Stimulated activated CD4-positive, alpha-beta T cell treated with anti-CD3 and anti-CD28 coated beads, TNF-alpha, amount 100 ng/mL, for 4 hours (primary cell): ENCODE results near the gene USF1.
A peak's percentile ranks its signal among the peaks of the same experiment; 100 is the strongest.
"Not testable (repeated sequence)": the region's sequence is repeated elsewhere in the genome, so short reads cannot be mapped to it uniquely, and the experiment has no call there.

Experiments used
- DNase-seq, 3 experiments: peaks; one replicate each; pipeline ENCODE4 v3.0.0-alpha.2; 2020; ENCODE audit warnings: low read depth in 3 of 3

The USF1 gene

DNA sequence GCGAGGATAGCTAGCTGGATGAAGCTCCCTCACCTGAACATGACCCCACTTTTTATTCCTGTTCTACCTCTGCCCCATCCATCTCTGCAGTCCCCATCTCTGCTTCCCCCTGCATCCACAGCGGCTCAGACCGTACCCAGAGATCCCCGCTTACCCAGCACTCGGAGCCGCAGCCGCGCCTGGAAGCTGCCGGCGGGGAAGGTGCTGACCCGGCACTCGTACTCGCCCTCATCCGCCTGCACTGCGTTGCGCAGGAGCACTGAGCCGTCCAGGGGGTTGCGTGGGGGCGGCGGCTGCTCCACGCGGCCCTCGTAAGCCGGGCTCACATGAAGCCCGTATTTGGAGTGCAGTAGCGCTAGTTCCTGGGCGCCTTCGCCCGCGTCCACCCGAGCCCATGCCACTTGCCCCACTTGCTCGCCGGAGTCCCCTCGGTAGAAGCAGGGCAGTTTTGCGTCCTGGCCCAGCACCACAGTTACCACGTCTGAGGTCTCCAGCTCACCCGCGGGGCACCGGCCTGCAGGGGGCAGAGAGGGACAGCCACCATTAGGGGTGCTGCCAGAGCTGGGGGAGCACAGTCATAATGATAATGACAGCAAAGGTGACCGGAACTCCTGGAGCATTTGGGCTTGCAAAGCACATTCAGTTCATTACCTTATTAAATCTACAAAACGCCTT is 33.8 kb upstream of the USF1 start:
- DNase-seq = no peak

DNA sequence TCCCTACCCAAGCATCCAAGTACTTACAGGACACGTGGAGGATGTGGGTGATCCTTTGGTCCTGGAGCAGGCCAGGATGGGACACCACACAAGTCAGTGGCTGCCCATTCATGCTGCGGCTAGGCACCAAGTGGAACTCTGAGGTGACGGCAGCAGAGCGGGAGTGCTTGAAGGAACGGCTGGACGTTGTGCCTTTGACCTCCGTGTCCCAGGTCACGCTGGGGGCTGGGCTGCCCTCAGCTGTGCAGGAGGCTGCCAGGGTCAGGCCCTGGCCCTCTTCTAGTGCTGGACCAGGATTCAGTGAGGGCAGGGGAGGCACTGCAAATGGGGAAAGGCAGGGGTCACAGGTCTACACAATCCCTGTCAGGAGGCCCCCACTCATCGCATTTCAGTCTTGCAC is 31.6 kb upstream of the USF1 start:
- DNase-seq = no peak

DNA sequence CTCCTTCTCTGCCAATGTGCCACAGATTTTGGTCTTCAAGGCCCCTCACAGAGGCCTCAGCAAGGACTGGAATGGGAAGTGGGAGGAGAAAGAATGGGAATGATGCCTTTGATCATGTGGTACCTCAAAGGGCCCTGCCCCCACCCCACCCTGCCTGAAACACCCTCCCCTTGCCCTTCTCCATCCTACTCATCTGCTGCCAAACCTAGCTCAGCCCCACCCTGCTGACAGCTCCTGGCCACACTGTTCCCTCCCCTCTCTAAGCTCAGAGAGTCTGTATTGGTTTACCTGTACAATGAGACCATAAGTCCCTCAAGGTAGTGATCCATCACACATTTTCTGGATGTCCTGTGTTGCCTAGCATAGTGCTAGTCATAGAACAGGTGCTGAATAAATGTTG is 30.6 kb upstream of the USF1 start:
- no peak for DNase-seq

DNA sequence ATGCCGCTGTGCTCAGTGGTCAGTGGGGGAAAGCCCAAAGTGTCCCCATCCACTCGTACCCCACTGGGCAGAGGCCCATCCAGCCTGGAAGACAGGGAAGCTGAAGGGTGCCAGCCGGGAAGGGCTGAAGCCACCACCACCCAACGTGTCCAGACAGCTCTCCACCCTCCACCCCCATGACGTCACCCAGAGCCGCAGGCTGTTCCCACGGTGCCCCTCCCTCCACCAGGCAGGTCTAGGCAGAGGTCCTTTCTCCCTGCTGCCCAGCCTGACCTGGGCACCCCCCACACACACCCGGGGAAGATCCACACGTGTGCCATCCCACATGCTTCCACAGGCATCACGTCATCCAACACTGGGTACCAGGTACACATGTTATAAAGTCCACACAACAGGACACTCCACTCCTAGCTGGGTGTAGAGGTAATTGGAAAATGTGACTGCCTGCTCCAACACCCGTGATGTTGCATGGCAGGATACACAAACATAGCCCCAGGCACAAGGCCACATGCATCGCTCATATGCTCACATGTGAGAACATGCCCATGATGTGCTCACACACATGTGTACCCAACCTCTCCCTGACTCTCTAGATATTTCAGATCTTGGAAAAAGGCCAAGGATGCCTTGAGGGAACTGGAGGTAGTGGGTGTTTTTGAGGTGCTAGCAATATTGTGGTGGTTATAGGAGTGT is 29.0 kb upstream of the USF1 start:
- no peak for DNase-seq

DNA sequence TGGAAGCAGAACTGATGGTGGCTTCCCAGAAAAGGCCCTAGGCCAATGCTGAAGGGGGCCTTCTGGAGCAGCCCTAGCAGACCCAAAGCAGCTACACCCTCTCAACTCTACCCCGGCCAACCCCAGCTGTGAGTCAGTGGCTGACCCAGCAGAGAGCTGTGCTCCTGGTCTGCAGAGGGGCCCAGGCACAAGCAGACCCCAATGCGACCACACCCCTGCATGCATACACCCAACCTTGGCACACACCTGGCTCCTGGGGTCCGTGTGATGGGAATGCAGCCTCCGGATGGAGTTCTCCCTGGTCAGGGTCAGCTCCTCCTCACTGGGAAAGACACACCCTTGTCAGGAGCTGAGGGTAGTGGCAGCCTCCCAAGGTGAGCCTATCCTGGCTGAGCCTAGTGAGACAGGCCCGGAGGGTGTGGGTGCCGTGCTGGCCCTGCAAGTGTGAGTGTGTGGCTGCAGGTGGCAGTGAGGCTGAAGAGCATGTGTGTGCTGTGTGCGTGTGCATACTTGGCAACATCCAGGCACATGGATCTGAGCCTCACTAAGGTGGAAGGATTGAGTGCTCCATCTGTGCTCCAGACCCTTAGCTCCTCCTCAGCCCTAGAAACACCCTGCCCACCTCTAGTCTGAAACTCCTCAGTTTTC is 27.8 kb upstream of the USF1 start:
- no peak for DNase-seq

DNA sequence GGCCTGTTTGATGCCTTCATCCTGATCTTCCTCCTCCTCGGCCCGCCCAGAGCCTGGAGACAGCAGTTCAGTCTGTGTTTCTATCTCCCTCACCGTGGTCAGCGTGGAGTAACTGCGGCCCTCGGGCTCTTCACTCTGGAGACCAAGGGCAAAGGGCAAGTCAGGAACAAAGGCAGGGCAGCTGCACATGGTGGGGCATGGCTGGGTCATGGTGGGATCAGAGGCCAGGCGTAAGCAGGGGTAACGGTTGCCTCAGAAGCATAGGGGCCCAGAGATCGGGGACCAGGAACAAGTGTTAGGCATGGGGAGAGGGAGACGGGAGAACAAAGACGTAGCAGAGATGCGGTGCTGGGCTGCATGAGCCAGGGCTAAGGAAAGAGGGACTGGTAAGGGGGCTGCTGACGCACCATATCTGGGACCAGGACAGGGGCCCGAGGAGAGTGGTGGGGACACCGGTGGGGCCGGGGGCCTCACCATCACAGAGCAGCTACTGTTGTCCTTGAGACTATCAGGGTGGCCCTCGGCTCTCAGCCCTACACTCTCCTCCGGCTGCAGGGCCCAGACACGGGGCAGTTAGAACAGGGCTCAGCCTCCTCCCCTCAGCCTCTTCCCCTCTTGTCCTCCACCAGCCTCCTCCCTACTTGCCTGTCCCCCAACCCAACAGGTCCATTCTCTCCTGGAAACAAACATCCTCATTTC is 27.1 kb upstream of the USF1 start:
- no peak for DNase-seq

DNA sequence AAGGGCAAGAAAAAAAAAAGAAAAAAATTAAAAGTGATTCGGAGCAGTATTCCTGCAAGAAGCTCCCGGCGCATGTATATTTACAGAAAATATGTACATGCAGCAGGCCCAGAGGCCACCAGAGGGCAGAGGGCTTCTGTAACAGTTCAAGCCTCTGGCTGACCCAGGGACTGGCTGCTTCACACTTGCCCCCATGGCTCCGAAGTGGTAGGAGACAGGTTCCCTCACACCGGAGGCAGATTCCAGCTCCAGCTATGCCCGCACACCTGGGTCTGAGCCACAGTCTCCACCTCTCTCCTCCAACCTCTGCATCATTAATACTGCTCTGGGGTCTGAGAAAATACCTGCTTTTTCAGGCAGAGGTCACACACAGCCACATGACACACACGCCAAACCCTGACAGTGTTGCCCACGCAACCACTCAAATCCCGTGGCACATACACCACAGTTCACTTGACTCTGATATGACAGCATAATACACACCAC is 26.2 kb upstream of the USF1 start:
- DNase-seq = peak in 1 of 3 experiments; percentile 26

DNA sequence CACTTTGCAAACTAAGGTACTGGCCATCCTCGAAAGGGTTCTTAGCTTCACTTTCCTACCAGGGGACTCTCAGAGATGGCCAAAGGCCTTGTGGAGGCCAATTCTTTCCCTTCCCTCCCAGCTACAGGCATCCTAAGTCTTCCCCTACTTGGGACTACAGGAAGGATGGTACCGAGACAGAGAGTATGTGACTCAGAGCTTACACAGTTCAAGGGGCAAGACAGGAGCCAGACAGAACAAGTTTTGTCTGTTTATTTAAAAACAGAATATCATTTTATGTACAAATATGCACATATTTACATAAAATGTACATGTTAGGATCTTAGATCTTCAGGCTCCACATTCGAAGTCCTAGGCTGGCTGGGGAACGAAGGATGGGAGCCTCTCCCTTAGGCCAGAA is 25.0 kb upstream of the USF1 start:
- DNase-seq = no peak

DNA sequence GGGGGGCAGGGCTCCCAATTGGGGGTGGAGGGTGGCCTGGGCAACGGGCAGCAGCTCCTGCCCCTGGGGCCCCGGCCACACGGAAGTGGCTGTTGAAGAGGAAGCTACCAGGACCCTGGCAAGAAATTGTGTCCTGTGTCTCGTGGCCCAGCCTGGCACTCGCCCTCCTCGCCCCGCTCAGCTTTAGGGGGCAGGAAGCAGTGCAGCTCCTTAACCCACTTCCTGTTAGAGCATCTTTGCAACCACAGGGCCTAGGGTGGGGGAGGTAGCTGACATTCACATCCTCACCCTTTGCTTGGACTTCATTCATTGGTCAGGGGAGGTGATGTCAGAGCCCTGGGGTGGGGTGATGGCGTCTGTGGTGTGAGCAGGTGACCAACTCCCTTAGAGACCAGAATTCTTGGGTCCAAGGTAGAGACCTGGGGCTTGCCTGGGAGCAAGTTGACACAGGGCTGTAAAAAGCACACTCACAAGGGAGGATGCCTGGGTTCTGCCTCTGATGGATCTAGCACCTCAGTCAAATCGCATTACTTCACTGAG is 24.0 kb upstream of the USF1 start, which contains the start of gene ARHGAP30:
Gene ARHGAP30, minus strand, starts transcription at position 161 of the 540 bp plus-strand sequence. CDS start 267 bp downstream, outside the sequence.
- DNase-seq = peak; percentile 42 to 67 (median 57)

DNA sequence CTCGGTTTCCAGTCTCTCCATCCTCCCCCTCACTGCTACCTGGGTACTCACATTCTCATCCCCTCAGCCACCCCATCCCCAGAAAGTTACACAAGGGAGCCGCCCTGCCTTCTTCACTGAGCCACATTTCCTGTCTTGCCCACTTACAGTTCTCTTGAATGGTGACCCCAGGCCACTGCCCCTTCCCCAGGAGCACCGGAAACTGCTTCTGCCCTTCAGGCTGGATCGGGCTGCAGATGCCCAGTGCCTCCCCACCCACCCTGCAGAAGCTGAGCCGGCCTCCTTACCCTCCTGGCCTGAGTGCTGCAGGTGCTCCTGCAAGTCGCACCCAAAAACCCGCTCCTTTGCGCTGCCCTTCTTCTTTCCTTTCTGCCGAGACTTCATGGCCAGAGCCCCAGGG is 23.5 kb upstream of the USF1 start:
- no peak for DNase-seq

DNA sequence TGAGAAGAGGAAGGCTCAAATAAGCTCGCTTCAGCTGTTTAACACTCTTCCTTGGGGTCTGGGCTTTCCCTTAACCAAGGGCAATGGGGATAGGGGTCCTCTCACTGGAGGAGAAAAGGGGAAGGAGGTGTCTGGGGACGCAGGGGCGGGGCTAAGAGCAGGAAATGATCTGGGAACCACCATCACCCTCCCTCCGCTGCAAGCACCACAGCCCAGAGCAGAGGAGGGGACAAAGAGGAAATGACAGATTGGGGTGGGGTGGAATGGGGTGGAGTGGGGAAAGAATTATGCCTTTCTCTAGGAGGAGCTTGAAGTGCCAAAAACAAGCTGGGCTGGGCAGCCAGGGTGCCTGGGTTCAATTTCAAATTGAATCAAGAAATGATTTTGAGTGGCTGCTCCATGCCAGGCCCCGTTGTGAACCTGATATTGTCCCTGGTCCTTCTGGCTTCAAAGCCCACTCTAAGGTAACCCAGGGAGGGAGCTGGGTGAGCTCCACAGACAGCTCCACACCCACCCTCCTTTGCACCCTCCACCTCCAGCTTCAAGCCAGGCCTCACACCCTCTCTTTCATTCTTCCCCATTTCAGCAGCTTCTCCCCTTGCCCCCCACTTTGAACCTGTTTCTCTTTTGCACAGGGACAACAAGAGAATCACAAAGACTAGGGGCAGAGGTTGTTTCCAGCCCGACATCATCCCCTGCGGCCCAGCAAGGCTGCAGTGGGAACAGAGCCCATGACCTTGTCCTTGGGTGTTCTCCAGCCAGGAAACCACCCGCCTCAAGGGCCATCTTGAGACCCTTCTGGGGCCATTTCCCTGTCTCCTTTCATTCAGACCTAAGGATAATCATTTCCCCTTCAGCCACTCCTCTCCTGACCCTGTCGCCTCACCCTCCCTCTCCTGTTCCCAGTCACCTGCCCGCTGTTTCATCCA is 22.8 kb upstream of the USF1 start:
- DNase-seq = peak; percentile 56 to 65 (median 56)

DNA sequence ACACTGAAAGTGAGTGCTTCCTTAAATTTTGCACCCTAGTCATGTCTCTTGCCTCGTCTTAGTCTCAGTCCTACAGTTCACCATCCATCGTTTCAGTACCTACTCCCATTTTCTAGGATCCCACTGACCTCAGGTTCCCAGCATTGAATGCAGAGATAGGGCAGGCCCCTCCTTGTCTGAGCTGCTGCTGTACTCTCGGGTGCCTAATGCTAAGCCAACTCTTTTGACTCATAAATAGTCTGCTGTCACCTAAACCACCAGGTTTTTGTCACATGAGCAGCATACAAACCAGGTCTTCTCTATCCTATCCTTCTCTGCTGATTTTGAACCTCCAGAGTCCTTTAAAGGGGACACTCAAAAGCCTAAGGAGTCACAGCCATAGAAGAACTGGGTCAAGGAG is 20.9 kb upstream of the USF1 start:
- DNase-seq = no peak

DNA sequence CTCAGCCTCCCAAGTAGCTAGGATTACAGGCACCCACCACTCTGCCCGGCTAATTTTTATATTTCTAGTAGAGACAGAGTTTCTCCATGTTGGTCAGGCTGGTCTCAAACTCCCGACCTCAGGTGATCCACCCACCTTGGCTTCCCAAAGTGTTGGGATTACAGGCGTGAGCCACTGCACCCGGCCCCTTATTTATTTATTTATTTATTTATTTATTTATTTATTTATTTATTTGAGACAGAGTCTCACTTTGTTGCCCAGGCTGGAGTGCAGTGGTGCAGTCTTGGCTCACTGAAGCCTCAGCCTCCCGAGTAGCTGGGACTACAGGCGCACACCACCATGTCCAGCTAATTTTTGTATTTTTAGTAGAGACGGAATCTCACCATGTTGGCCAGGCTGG is 19.9 kb upstream of the USF1 start:
- not testable (repeated sequence) for DNase-seq

DNA sequence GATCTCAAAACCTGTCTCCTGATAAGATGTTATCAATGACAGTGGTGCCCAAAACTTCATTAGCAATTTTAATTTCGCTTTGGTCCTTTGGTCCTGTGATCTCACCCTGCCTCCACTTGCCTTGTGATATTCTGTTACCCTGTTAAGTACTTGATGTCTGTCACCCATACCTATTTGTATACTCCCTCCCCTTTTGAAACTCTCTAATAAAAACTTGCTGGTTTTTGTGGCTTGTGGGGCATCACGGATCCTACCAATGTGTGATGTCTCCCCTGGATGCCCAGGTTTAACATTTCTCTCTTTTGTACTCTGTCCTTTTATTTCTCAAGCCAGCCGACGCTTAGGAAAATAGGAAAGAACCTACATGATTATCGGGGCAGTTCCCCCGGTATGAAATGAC is 18.2 kb upstream of the USF1 start:
- not testable (repeated sequence) for DNase-seq

DNA sequence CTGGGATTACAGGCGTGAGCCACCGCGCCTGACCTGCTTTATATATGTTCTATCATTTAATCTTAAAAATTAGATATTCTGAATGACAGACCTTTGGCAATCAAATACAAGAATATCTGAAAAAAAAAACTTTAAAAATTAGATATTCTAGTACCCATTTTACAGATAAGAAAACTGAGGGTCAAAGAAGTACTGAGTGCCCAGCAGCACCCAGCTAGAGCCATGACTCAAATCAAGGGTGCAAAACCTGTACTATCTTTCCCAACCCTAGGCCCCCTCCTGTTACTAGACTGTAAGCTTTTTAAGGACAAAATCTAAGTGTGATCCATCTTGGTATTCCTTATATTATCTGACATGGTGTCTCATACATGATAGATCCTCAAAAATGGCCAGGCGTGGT is 15.6 kb upstream of the USF1 start:
- no peak for DNase-seq

DNA sequence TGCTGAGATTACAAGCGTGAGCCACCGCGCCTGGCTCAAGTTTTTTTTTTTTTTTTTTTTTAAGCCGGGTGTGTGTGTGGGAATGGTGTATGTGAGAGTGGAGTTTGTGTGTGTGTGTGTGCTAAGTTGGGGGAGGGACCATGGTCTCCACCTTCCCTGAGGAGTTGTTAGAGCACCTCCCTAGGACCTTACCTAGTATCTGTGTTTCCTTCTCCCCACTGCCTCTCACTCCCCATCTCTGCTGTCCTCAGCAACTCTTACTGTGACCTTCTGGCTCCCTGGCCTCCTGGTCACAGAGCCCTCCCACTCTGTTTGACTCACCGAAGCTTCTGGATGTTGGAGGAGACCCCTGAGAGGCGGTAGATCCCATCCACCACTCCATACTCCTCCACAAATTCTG is 13.5 kb upstream of the USF1 start:
- DNase-seq = no peak

DNA sequence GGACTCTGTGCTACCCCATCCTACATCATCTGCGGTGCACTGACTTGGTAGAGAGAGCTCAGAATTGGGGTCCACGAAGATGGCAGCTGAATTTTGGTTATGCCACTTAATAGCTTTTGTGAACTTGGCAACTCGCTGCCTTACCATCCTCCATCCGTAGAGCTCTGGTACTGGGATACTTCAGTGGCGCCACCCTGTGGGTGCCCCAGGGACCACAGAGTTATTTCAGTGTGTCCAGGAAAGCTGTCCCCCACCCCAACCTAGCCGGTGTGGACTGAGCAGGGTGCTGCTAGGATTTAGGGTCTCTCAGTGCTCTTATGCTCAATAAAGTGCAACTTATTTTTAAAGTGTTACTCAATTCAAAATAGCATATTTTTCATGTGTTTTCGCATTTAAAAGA is 9.0 kb upstream of the USF1 start:
- no peak for DNase-seq

DNA sequence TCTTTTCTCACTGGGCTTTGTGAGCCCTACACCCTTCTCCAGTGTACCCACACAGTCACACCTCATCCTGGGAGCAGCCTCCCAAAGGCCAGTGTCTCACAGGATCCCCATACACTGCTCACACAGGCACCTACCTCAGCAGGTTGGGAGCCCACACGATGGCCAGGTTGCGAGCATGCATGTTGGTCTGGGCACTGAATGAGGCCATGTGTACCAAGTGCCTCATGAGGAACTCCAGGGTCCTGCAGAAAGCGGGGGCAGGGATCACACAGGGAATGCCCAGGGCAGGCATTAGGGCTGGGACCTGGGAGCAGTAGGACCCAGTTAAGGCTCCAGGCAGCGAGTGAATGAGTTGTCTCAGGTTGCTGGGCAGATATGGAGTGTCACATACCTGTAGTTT is 8.5 kb upstream of the USF1 start:
- no peak for DNase-seq

DNA sequence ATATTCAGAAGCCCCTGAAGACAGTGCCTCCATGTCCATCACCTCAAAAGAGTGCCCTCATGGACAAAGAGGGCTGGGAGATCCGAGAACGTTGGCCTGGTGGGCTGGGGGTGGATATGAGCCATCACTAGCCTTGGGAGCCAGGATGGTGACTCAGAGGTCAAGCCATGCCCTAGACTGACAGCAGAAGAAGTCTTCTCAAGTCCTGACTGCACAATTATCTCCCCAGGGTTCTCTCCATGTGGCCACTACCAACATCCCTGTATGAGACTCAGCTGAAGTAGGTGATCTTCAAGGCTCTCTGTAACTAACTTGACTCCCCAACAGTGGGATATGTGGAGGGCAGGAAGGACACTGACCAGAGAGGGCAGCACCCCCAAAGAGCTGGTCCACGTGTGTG is 7.1 kb upstream of the USF1 start:
- no peak for DNase-seq

DNA sequence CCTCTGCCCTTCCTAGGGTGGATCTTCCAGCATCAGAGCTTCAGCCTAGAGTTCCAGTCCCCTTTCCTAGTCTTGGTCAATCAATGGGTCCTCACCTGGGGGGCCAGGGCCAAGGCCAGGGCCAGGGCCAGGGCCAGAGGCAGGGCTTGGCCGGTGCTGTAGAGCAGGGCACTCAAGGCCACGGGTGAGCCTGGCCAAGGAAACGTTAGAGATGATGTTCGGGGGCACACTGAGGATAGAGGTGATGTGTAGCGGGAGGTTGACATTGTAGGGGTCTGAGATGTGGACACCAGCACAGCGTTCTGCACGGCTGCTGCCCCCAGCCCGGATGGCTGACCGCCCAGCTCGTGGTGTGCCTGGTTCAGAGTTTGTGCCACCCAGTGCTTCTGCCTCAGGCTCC is 5.4 kb upstream of the USF1 start:
- DNase-seq = no peak
